ENCODE measurements around the gene GRM8.

The GRM8 gene

GRCh38 chr7:127066974-127067373, 185.8 kb downstream of the GRM8 start:
- no peak overlapping the region for H3K4me3 ChIP-seq (ENCODE audit: insufficient read depth in 1 of 2, low read depth in 1 of 2, low read length in 2 of 2)
- H3K27me3 ChIP-seq (ENCODE audit: control insufficient read depth in 1 of 2, insufficient read depth in 1 of 2, low read length in 2 of 2), result no peaks in the 10 kb centered on the region
- H3K36me3 ChIP-seq (ENCODE audit: control insufficient read depth in 1 of 2, insufficient read depth in 2 of 2, low read depth in 1 of 2, low read length in 2 of 2), result no peaks in the 10 kb centered on the region

GRCh38 chr7:127059475-127059874, 193.3 kb downstream of the GRM8 start:
- Histone ChIP-seq H4K91ac (ENCODE audit: low read length) (no peak overlapping the region), H3K27me3 (ENCODE audit: control insufficient read depth in 1 of 2, insufficient read depth in 1 of 2, low read length in 2 of 2) (no peaks in the 10 kb centered on the region), H2AK5ac (ENCODE audit: low read length, severe bottlenecking) (no peak overlapping the region), H3K18ac (ENCODE audit: low read depth in 1 of 2, low read length in 2 of 2) (no peak overlapping the region), H2BK5ac (ENCODE audit: low read depth, low read length, poor library complexity, severe bottlenecking) (no peak overlapping the region), H3K9me3 (ENCODE audit: control insufficient read depth, low read length) (no peaks in the 10 kb centered on the region), H3K27ac (ENCODE audit: low read length, poor library complexity, severe bottlenecking) (no peak overlapping the region), H3K23ac (ENCODE audit: low read length in 2 of 2) (no peak overlapping the region), H2BK15ac (ENCODE audit: low read depth, poor library complexity, severe bottlenecking) (no peak overlapping the region), H3K79me1 (replicated peaks; ENCODE audit: low read length, poor library complexity, severe bottlenecking) (no peaks in the 10 kb centered on the region), H2BK12ac (ENCODE audit: low read length in 2 of 2) (no peak overlapping the region), H2BK120ac (ENCODE audit: low read depth, low read length) (no peak overlapping the region), H4K8ac (ENCODE audit: low read length) (no peak overlapping the region), H3K9ac (ENCODE audit: low read length) (no peak overlapping the region), H3K4me3 (ENCODE audit: insufficient read depth in 1 of 2, low read depth in 1 of 2, low read length in 2 of 2) (no peak overlapping the region), H3K14ac (ENCODE audit: low read length in 2 of 2) (no peak overlapping the region), H3K4ac (ENCODE audit: low read depth in 1 of 2, low read length in 2 of 2) (no peak overlapping the region), H3K4me2 (ENCODE audit: low read length, poor library complexity, severe bottlenecking) (no peak overlapping the region), H2AFZ (ENCODE audit: low read depth, low read length) (no peak overlapping the region), H3K4me1 (ENCODE audit: control insufficient read depth, insufficient read depth, low read depth, low read length) (no peaks in the 10 kb centered on the region), H3K36me3 (ENCODE audit: control insufficient read depth in 1 of 2, insufficient read depth in 2 of 2, low read depth in 1 of 2, low read length in 2 of 2) (no peaks in the 10 kb centered on the region)
- no peak for DNase-seq
- WGBS, result 62% methylated on average over 6 of the region's 6 CpGs

More at GRCh38 chr7:127066974-127067373, 185.8 kb downstream of the GRM8 start:
- Histone ChIP-seq H3K9ac (ENCODE audit: low read length) (no peak overlapping the region), H2AFZ (ENCODE audit: low read depth, low read length) (no peak overlapping the region), H3K23ac (ENCODE audit: low read length in 2 of 2) (no peak overlapping the region), H3K9me3 (ENCODE audit: control insufficient read depth, low read length) (peaks cover 7% of the 10 kb centered on the region), H3K18ac (ENCODE audit: low read depth in 1 of 2, low read length in 2 of 2) (no peak overlapping the region), H2BK5ac (ENCODE audit: low read depth, low read length, poor library complexity, severe bottlenecking) (no peak overlapping the region), H2BK15ac (ENCODE audit: low read depth, poor library complexity, severe bottlenecking) (no peak overlapping the region), H3K27ac (ENCODE audit: low read length, poor library complexity, severe bottlenecking) (no peak overlapping the region), H2BK12ac (ENCODE audit: low read length in 2 of 2) (no peak overlapping the region), H3K14ac (ENCODE audit: low read length in 2 of 2) (no peak overlapping the region), H3K4me1 (ENCODE audit: control insufficient read depth, insufficient read depth, low read depth, low read length) (no peaks in the 10 kb centered on the region), H2AK5ac (ENCODE audit: low read length, severe bottlenecking) (no peak overlapping the region), H4K91ac (ENCODE audit: low read length) (no peak overlapping the region), H3K4me2 (ENCODE audit: low read length, poor library complexity, severe bottlenecking) (no peak overlapping the region), H4K8ac (ENCODE audit: low read length) (no peak overlapping the region), H2BK120ac (ENCODE audit: low read depth, low read length) (no peak overlapping the region), H3K79me1 (replicated peaks; ENCODE audit: low read length, poor library complexity, severe bottlenecking) (no peaks in the 10 kb centered on the region), H3K4ac (ENCODE audit: low read depth in 1 of 2, low read length in 2 of 2) (no peak overlapping the region)
- WGBS, result 51% methylated on average over 3 of the region's 3 CpGs
- DNase-seq, result no peak

- Histone ChIP-seq H3K23ac (ENCODE audit: low read length in 2 of 2) (no peak overlapping the region), H3K9ac (ENCODE audit: low read length) (no peak overlapping the region), H3K9me3 (ENCODE audit: control insufficient read depth, low read length) (no peaks in the 10 kb centered on the region), H2AFZ (ENCODE audit: low read depth, low read length) (no peak overlapping the region), H3K27ac (ENCODE audit: low read length, poor library complexity, severe bottlenecking) (no peak overlapping the region), H3K14ac (ENCODE audit: low read length in 2 of 2) (no peak overlapping the region), H3K18ac (ENCODE audit: low read depth in 1 of 2, low read length in 2 of 2) (no peak overlapping the region), H3K4me2 (ENCODE audit: low read length, poor library complexity, severe bottlenecking) (no peak overlapping the region), H3K4me1 (ENCODE audit: control insufficient read depth, insufficient read depth, low read depth, low read length) (no peaks in the 10 kb centered on the region), H2BK15ac (ENCODE audit: low read depth, poor library complexity, severe bottlenecking) (no peak overlapping the region), H4K8ac (ENCODE audit: low read length) (no peak overlapping the region), H2AK5ac (ENCODE audit: low read length, severe bottlenecking) (no peak overlapping the region), H2BK5ac (ENCODE audit: low read depth, low read length, poor library complexity, severe bottlenecking) (no peak overlapping the region), H4K91ac (ENCODE audit: low read length) (no peak overlapping the region), H3K79me1 (replicated peaks; ENCODE audit: low read length, poor library complexity, severe bottlenecking) (no peaks in the 10 kb centered on the region), H3K36me3 (ENCODE audit: control insufficient read depth in 1 of 2, insufficient read depth in 2 of 2, low read depth in 1 of 2, low read length in 2 of 2) (no peaks in the 10 kb centered on the region), H3K27me3 (ENCODE audit: control insufficient read depth in 1 of 2, insufficient read depth in 1 of 2, low read length in 2 of 2) (no peaks in the 10 kb centered on the region), H2BK120ac (ENCODE audit: low read depth, low read length) (no peak overlapping the region), H3K4me3 (ENCODE audit: insufficient read depth in 1 of 2, low read depth in 1 of 2, low read length in 2 of 2) (no peak overlapping the region), H3K4ac (ENCODE audit: low read depth in 1 of 2, low read length in 2 of 2) (no peak overlapping the region), H2BK12ac (ENCODE audit: low read length in 2 of 2) (no peak overlapping the region)
- 86% methylated on average over 8 of the region's 9 CpGs for WGBS
- DNase-seq, result no peak
Measured at GRCh38 chr7:127057918-127058317, 194.8 kb downstream of the GRM8 start.

GRCh38 chr7:127056202-127056601, 196.5 kb downstream of the GRM8 start:
- Histone ChIP-seq H3K18ac (ENCODE audit: low read depth in 1 of 2, low read length in 2 of 2) (no peak overlapping the region), H2BK12ac (ENCODE audit: low read length in 2 of 2) (no peak overlapping the region), H3K9ac (ENCODE audit: low read length) (no peak overlapping the region), H3K79me1 (replicated peaks; ENCODE audit: low read length, poor library complexity, severe bottlenecking) (no peaks in the 10 kb centered on the region), H3K4ac (ENCODE audit: low read depth in 1 of 2, low read length in 2 of 2) (no peak overlapping the region), H2BK5ac (ENCODE audit: low read depth, low read length, poor library complexity, severe bottlenecking) (no peak overlapping the region), H3K23ac (ENCODE audit: low read length in 2 of 2) (no peak overlapping the region), H3K9me3 (ENCODE audit: control insufficient read depth, low read length) (no peaks in the 10 kb centered on the region), H2AFZ (ENCODE audit: low read depth, low read length) (no peak overlapping the region), H2BK120ac (ENCODE audit: low read depth, low read length) (no peak overlapping the region), H4K8ac (ENCODE audit: low read length) (no peak overlapping the region), H3K4me1 (ENCODE audit: control insufficient read depth, insufficient read depth, low read depth, low read length) (no peaks in the 10 kb centered on the region), H2AK5ac (ENCODE audit: low read length, severe bottlenecking) (no peak overlapping the region), H2BK15ac (ENCODE audit: low read depth, poor library complexity, severe bottlenecking) (no peak overlapping the region), H3K14ac (ENCODE audit: low read length in 2 of 2) (no peak overlapping the region), H3K27ac (ENCODE audit: low read length, poor library complexity, severe bottlenecking) (no peak overlapping the region), H3K36me3 (ENCODE audit: control insufficient read depth in 1 of 2, insufficient read depth in 2 of 2, low read depth in 1 of 2, low read length in 2 of 2) (no peaks in the 10 kb centered on the region), H3K4me2 (ENCODE audit: low read length, poor library complexity, severe bottlenecking) (no peak overlapping the region), H4K91ac (ENCODE audit: low read length) (no peak overlapping the region), H3K27me3 (ENCODE audit: control insufficient read depth in 1 of 2, insufficient read depth in 1 of 2, low read length in 2 of 2) (no peaks in the 10 kb centered on the region), H3K4me3 (ENCODE audit: insufficient read depth in 1 of 2, low read depth in 1 of 2, low read length in 2 of 2) (no peak overlapping the region)
- no peak for DNase-seq

All from mesenchymal stem cell (in vitro differentiated cells and primary cell).